K562 (cell line): ENCODE data around the gene FAM222A. TPM values are rescaled to one million over a fixed set of nuclear protein-coding genes. Genes with fewer than 3 reads are reported as not detected.

Experiments
- ATAC-seq: fragments of 200-7000 bp; cut with Tn5 transposase; 3 replicates; pipeline ENCODE4 v1.9.1; 2020; ENCODE audit warnings: moderate library complexity
- BruUV-seq: library from RNA; stranded (reverse); fragments of 400-500 nt; replicated peaks from 2 replicates; lab custom pipeline; 2021; lab: Mats Ljungman, UMichigan
- CTCF ChIA-PET: fragments of 300-600 bp; formaldehyde crosslinking; extraction: SDS; loops from one replicate; lab custom pipeline; 2021; ENCODE audit warnings: low intra/inter-chr PET ratio; lab: Yijun Ruan, JAX
- POLR2A ChIA-PET: fragments of 300-600, 350-650 bp; sonication (Branson Sonifier 250); formaldehyde crosslinking; extraction: SDS; loops from one replicate; lab custom pipeline; 2021; ENCODE audit warnings: antibody characterized with exemption, inconsistent platforms; lab: Yijun Ruan, JAX
- DNase-seq, 4 experiments: peaks; one replicate each; pipeline versions ENCODE4 v3.0.0 to v3.0.0-alpha.2; 2011 to 2018; ENCODE audit warnings: low spot score in 3 of 4, mixed read lengths in 3 of 4; ENCODE audit errors: extremely low read depth in 1 of 4
- FAIRE-seq: peaks from 2 replicates; lab custom pipeline; 2011; peaks lifted over from hg19 to GRCh38; lab: Jason Lieb, UNC
- H2AFZ ChIP-seq: 2 replicates; pipeline ENCODE4 v1.6.0; 2011; ENCODE audit warnings: low read depth, low read length, control low read depth, inconsistent platforms
- H3K27ac ChIP-seq: fragments of 200-600 bp; 3 replicates; pipeline ENCODE4 v1.8.0; 2011; ENCODE audit warnings: low read depth, mild to moderate bottlenecking, control low read depth, inconsistent platforms, low read length, moderate library complexity, mixed read lengths; ENCODE audit errors: extremely low read depth
- H3K27me3 ChIP-seq, 2 experiments: fragments of 300-600 bp in 1 of 2; 2 replicates in 1 of 2; 3 replicates in 1 of 2; pipeline versions ENCODE4 v1.6.0 to v1.8.0; 2011; ENCODE audit warnings: inconsistent platforms in 2 of 2, low read length in 2 of 2, mild to moderate bottlenecking in 1 of 2, mixed read lengths in 1 of 2, moderate library complexity in 1 of 2; ENCODE audit not compliant: control insufficient read depth in 2 of 2, insufficient read depth in 2 of 2
- H3K36me3 ChIP-seq: fragments of 300-600 bp; 3 replicates; pipeline ENCODE4 v1.8.0; 2011; ENCODE audit warnings: mild to moderate bottlenecking, low read length, inconsistent platforms; ENCODE audit not compliant: control insufficient read depth, insufficient read depth
- H3K4me1 ChIP-seq, 2 experiments: fragments of 200-600 bp in 1 of 2; replicated peaks in 1 of 2; 2 replicates in 1 of 2; 3 replicates in 1 of 2; pipeline versions ENCODE4 v1.5.1 to v1.8.0; 2011; ENCODE audit warnings: inconsistent platforms in 2 of 2, low read length in 2 of 2, mild to moderate bottlenecking in 1 of 2, mixed read lengths in 1 of 2, moderate library complexity in 1 of 2; ENCODE audit not compliant: control insufficient read depth in 2 of 2, insufficient read depth in 2 of 2
- H3K4me2 ChIP-seq: 2 replicates; pipeline ENCODE4 v1.6.1; 2011; ENCODE audit warnings: low read length, control low read depth, inconsistent platforms, mixed read lengths; ENCODE audit not compliant: insufficient read depth
- H3K4me3 ChIP-seq: fragments of 200-600 bp; sonication (generic), shearing (Covaris generic); 2 replicates; pipeline ENCODE4 v1.5.1; 2016; ENCODE audit warnings: control low read depth, inconsistent platforms
- H3K79me2 ChIP-seq: fragments of 200-600 bp; 3 replicates; pipeline ENCODE4 v1.8.0; 2011; ENCODE audit warnings: low read length, inconsistent platforms; ENCODE audit not compliant: control insufficient read depth, insufficient read depth
- H3K9ac ChIP-seq, 2 experiments: 2 replicates each; pipeline versions ENCODE4 v1.6.0 to v1.6.1; 2011; ENCODE audit warnings: low read depth in 2 of 2, low read length in 2 of 2, control low read depth in 1 of 2, inconsistent platforms in 1 of 2, mild to moderate bottlenecking in 1 of 2, mixed read lengths in 1 of 2; ENCODE audit not compliant: insufficient read depth in 1 of 2
- H3K9me1 ChIP-seq: one replicate; pipeline ENCODE4 v1.6.0; 2011; ENCODE audit warnings: inconsistent platforms, mild to moderate bottlenecking, low read length, moderate library complexity; ENCODE audit not compliant: control insufficient read depth, insufficient read depth
- H3K9me3 ChIP-seq: replicated peaks from 2 replicates; pipeline ENCODE4 v1.5.1; 2011; ENCODE audit warnings: low read depth, low read length, inconsistent platforms; ENCODE audit not compliant: control insufficient read depth, insufficient read depth
- H4K20me1 ChIP-seq: replicated peaks from 2 replicates; pipeline ENCODE4 v1.6.1; 2011; ENCODE audit warnings: low read length, inconsistent platforms, mixed read lengths; ENCODE audit not compliant: control insufficient read depth, insufficient read depth
- ATF7 ChIP-seq: fragments of 450-650 bp; IDR thresholded peaks from 2 replicates; pipeline ENCODE4 v1.7.1; 2014; ENCODE audit warnings: mild to moderate bottlenecking, moderate library complexity
- KHSRP ChIP-seq: fragments of 450-650 bp; IDR thresholded peaks from 2 replicates; pipeline ENCODE4 v1.6.1; 2017
- NONO ChIP-seq, 2 experiments: fragments of 200-400 bp in 1 of 2; fragments of 450-650 bp in 1 of 2; formaldehyde crosslinking in 1 of 2; IDR thresholded peaks; 2 replicates each; pipeline ENCODE4 v1.6.1; 2017; ENCODE audit warnings: low read depth in 2 of 2, mild to moderate bottlenecking in 2 of 2, moderate library complexity in 2 of 2, low read length in 1 of 2
- PHF20 ChIP-seq: fragments of 450-650 bp; IDR thresholded peaks from 2 replicates; pipeline ENCODE4 v1.6.1; 2018; ENCODE audit not compliant: partially characterized antibody
- PTBP1 ChIP-seq: fragments of 200-400 bp; formaldehyde crosslinking; IDR thresholded peaks from 2 replicates; pipeline ENCODE4 v1.6.1; 2017; ENCODE audit warnings: low read depth, low read length
- RERE ChIP-seq: sonication (generic); formaldehyde crosslinking; IDR thresholded peaks from 2 replicates; pipeline ENCODE4 v1.8.0; 2023; ENCODE audit warnings: missing genetic modification reagents, mild to moderate bottlenecking, borderline replicate concordance
- SRSF1 ChIP-seq: fragments of 200-400 bp; formaldehyde crosslinking; IDR thresholded peaks from 2 replicates; pipeline ENCODE4 v1.6.1; 2017; ENCODE audit warnings: mild to moderate bottlenecking, low read depth, low read length, moderate library complexity
- TAF15 ChIP-seq: fragments of 200-400 bp; formaldehyde crosslinking; IDR thresholded peaks from 2 replicates; pipeline ENCODE4 v1.6.1; 2017; ENCODE audit warnings: mild to moderate bottlenecking, low read depth, low read length, moderate library complexity
- ZNF408 ChIP-seq: fragments of 250-450 bp; sonication (Bioruptor Pico); IDR thresholded peaks from 2 replicates; pipeline ENCODE4 v1.4.0; 2020; ENCODE audit warnings: low read depth, mild to moderate bottlenecking, moderate library complexity
- ZNF695 ChIP-seq: fragments of 450-650 bp; formaldehyde crosslinking; IDR thresholded peaks from 2 replicates; pipeline ENCODE4 v1.4.0; 2020; ENCODE audit warnings: mild to moderate bottlenecking, moderate library complexity
- ZNF740 ChIP-seq, 3 experiments: fragments of 200-800 bp in 1 of 3; sonication (Bioruptor generic) in 1 of 3; sonication (generic) in 1 of 3; formaldehyde crosslinking in 1 of 3; IDR thresholded peaks; 2 replicates each; pipeline versions ENCODE4 v1.6.1 to v1.8.0; 2016 to 2022; ENCODE audit warnings: mild to moderate bottlenecking in 2 of 3, missing compliant biosample characterization in 2 of 3, missing genetic modification characterization in 2 of 3, missing genetic modification reagents in 1 of 3
- WGBS: fragments of 100-300 bp; shearing (Covaris generic); methylation state at CpG from one replicate; pipeline ENCODE4 v1.1.6; 2016; ENCODE audit warnings: low coverage, mixed read lengths; ENCODE audit not compliant: insufficient coverage; ENCODE audit errors: missing lambda C conversion rate; 5-methylcytosine and 5-hydroxymethylcytosine counted together
- in situ Hi-C: fragments of 300-500 bp; cut with MboI; formaldehyde crosslinking; loops from 4 replicates; pipeline ENCODE4 v1.15.0; 2018; ENCODE audit warnings: inconsistent platforms, mixed read lengths
- intact Hi-C: fragments of 100-400 bp; cut with micrococcal nuclease; formaldehyde crosslinking; loops from 2 replicates; pipeline ENCODE4 v1.14.2; 2022
- polyA plus RNA-seq, 8 experiments: library from polyadenylated mRNA; depleted of rRNA in 4 of 8; stranded (reverse) in 5 of 8; unstranded in 3 of 8; fragments of >200 nt; fragmentation: Nextera tagmentation in 2 of 8; fragmentation: Illumina TruSeq in 1 of 8; extraction: Ambion mirVana in 2 of 8; extraction: Trizol in 1 of 8; gene quantifications; 2 replicates each; pipeline versions ENCODE4 v1.2.1 to v1.2.3, GENCODE V29; 2011 to 2014; ENCODE audit warnings: inconsistent platforms in 1 of 8, missing spikeins in 1 of 8
- total RNA-seq, 7 experiments: library from RNA; depleted of rRNA in 6 of 7; stranded (reverse); fragments of >200 nt in 6 of 7; fragmentation: Illumina TruSeq in 2 of 7; extraction: Trizol in 2 of 7; gene quantifications; 2 replicates each; pipeline versions ENCODE4 v1.2.1 to v1.2.3, GENCODE V29; 2011 to 2021; ENCODE audit warnings: low replicate concordance in 1 of 7
- TF ChIP-seq, protein P1 (sequence below), 2 experiments: fragments of 200-800 bp in 1 of 2; sonication (Bioruptor generic) in 1 of 2; sonication (generic) in 1 of 2; formaldehyde crosslinking in 1 of 2; IDR thresholded peaks in 1 of 2; conservative IDR thresholded peaks in 1 of 2; 2 replicates each; pipeline versions ENCODE4 v1.5.0 to v1.6.1; 2016 to 2020; ENCODE audit warnings: missing compliant biosample characterization in 1 of 2, missing genetic modification characterization in 1 of 2, missing genetic modification reagents in 1 of 2
- TF ChIP-seq, protein P2 (sequence below): fragments of 450-650 bp; formaldehyde crosslinking; IDR thresholded peaks from 2 replicates; pipeline ENCODE4 v1.4.0; 2022; ENCODE audit warnings: missing genetic modification characterization

FAM222A gene
- total and polyA plus RNA-seq, 9 of the 15 experiments (the other 6 are each of a cell fraction or from before 2014, with no cell fraction given) = 0.03 to 0.36 (median 0.12) TPM; not detected in 1

- no peak for FAIRE-seq
- no peak overlapping the region for H3K4me2 ChIP-seq
- in situ Hi-C loops (no loop called here), intact Hi-C loops (no loop called here)
- H3K4me1 ChIP-seq = peaks cover 7 to 9% of the 10 kb centered on the region in 2 experiments; a peak in 3 of 5 replicates
- H3K27me3 ChIP-seq = peaks cover 10 to 47% of the 10 kb centered on the region in 2 experiments; a peak in 4 of 5 replicates
- H4K20me1 ChIP-seq = peaks cover 25% of the 10 kb centered on the region
- H2AFZ ChIP-seq = no peak overlapping the region
- no peak overlapping the region for H3K4me3 ChIP-seq
- DNase-seq = no peak
- BruUV-seq = no TSS peak
- no peak overlapping the region for H3K27ac ChIP-seq
- ChIA-PET POLR2A (no interaction called here), CTCF (no interaction called here)
- 0% methylated on average over 4 of the region's 4 CpGs for WGBS
- no peaks in the 10 kb centered on the region for H3K9me3 ChIP-seq
- H3K9me1 ChIP-seq = no peaks in the 10 kb centered on the region
- no peaks in the 10 kb centered on the region for H3K36me3 ChIP-seq
- H3K79me2 ChIP-seq = no peaks in the 10 kb centered on the region
- no peak overlapping the region for H3K9ac ChIP-seq
- ATAC-seq = no peak
- TF ChIP-seq, protein P1, sequence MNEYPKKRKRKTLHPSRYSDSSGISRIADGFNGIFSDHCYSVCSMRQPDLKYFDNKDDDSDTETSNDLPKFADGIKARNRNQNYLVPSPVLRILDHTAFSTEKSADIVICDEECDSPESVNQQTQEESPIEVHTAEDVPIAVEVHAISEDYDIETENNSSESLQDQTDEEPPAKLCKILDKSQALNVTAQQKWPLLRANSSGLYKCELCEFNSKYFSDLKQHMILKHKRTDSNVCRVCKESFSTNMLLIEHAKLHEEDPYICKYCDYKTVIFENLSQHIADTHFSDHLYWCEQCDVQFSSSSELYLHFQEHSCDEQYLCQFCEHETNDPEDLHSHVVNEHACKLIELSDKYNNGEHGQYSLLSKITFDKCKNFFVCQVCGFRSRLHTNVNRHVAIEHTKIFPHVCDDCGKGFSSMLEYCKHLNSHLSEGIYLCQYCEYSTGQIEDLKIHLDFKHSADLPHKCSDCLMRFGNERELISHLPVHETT (CRISPR knock-in tag; conservative IDR thresholded peaks at IDR 0.05 in 1 of 2, IDR thresholded peaks at IDR 0.05 in 1 of 2) = no peak
- TF ChIP-seq ZNF408 (CRISPR knock-in tag) (no peak), KHSRP (no peak), NONO (IDR thresholded peaks at IDR 0.05; ENCODE audit: low read depth in 2 of 2, low read length in 1 of 2) (no peak), RERE (CRISPR knock-in tag) (no peak), SRSF1 (no peak), ATF7 (no peak), PHF20 (no peak), PTBP1 (no peak), ZNF695 (CRISPR knock-in tag) (no peak), ZNF740 (CRISPR knock-in tag; IDR thresholded peaks at IDR 0.05) (no peak), ZNF740 (tag; IDR thresholded peaks at IDR 0.05) (no peak), TAF15 (no peak)
- TF ChIP-seq, protein P2, sequence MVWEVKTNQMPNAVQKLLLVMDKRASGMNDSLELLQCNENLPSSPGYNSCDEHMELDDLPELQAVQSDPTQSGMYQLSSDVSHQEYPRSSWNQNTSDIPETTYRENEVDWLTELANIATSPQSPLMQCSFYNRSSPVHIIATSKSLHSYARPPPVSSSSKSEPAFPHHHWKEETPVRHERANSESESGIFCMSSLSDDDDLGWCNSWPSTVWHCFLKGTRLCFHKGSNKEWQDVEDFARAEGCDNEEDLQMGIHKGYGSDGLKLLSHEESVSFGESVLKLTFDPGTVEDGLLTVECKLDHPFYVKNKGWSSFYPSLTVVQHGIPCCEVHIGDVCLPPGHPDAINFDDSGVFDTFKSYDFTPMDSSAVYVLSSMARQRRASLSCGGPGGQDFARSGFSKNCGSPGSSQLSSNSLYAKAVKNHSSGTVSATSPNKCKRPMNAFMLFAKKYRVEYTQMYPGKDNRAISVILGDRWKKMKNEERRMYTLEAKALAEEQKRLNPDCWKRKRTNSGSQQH (CRISPR knock-in tag) = no peak
Measured at GRCh38 chr12:109738209-109738608, 24.6 kb downstream of the FAM222A start.
